Liver (tissue), 3 donors: Measurements from ENCODE around the gene RCAN3.

Experiments
- CTCF ChIP-seq: fragments of 150-350 bp; IDR thresholded peaks from 2 replicates; pipeline ENCODE4 v1.5.1; 2017; ENCODE audit warnings: improper control_type of control experiment, low read depth, low read length; ENCODE audit not compliant: missing input control
- FOXA1 ChIP-seq: IDR thresholded peaks from 2 replicates; pipeline ENCODE4 v1.6.1; 2016; ENCODE audit warnings: antibody characterized with exemption
- MAX ChIP-seq: IDR thresholded peaks from 2 replicates; pipeline ENCODE4 v1.6.1; 2016; ENCODE audit warnings: antibody characterized with exemption
- NR2F2 ChIP-seq: IDR thresholded peaks from 2 replicates; pipeline ENCODE4 v1.6.1; 2016; ENCODE audit warnings: antibody characterized with exemption
- REST ChIP-seq: IDR thresholded peaks from 2 replicates; pipeline ENCODE4 v1.6.1; 2016; ENCODE audit warnings: antibody characterized with exemption, mild to moderate bottlenecking
- RXRA ChIP-seq, 2 donors: IDR thresholded peaks; 2 replicates each; pipeline ENCODE4 v1.6.1; 2017 to 2018; ENCODE audit warnings: antibody characterized with exemption in 2 of 2, mild to moderate bottlenecking in 1 of 2
- SP1 ChIP-seq: IDR thresholded peaks from 2 replicates; pipeline ENCODE4 v1.6.1; 2018; ENCODE audit warnings: antibody characterized with exemption, mild to moderate bottlenecking
- YY1 ChIP-seq: IDR thresholded peaks from 2 replicates; pipeline ENCODE4 v1.6.1; 2016; ENCODE audit warnings: antibody characterized with exemption, mild to moderate bottlenecking
- TF ChIP-seq, protein P1 (sequence below): IDR thresholded peaks from 2 replicates; pipeline ENCODE4 v1.6.1; 2016; ENCODE audit warnings: antibody characterized with exemption
- donor health status: healthy.
- donor health status: healthy.

DNA sequence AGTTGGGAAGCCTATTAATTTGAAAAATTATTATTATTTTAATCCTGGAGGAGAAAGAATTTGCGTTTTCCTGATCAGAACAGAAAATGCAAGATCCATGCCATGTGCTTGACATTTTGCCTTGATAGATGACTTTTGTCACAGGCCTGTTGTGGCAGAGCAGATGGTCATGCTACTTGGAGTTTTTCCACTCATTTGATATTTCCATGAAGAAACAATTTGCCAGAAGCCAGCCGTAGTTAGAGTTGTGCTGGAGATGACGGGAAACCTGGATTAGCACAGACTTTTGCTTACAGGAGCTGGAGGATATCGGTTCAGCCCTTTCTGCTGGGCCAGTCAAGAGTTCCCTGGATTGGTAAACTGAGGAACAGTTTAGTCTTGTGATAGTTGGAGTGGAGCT lies 3.2 kb downstream of the RCAN3 start:
- no peak for TF ChIP-seq CTCF
- no peak for TF ChIP-seq YY1
- no peak for TF ChIP-seq FOXA1
- TF ChIP-seq RXRA (IDR thresholded peaks at IDR 0.05), result no peak
- no peak for TF ChIP-seq SP1
- TF ChIP-seq REST, result no peak
- no peak for TF ChIP-seq NR2F2
- TF ChIP-seq, protein P1, sequence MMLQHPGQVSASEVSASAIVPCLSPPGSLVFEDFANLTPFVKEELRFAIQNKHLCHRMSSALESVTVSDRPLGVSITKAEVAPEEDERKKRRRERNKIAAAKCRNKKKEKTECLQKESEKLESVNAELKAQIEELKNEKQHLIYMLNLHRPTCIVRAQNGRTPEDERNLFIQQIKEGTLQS, result no peak
- no peak for TF ChIP-seq MAX
